Myometrial cell (primary cell): ENCODE measurements around the gene RESP18. TPM values are rescaled to one million over a fixed set of nuclear protein-coding genes. Genes with fewer than 3 reads are reported as not detected.

Source experiments
- total RNA-seq: library from RNA; depleted of rRNA; stranded (reverse); fragments of >200 nt; gene quantifications from 2 replicates; pipeline ENCODE4 v1.2.3, GENCODE V29; 2015

Gene RESP18
- total RNA-seq: not detected in 2 replicates

GRCh38 chr2:219332542-219332941 lies at the start of gene RESP18:
TSS of gene RESP18 (minus strand) at chr2:219332744.

GRCh38 chr2:219309278-219309677 lies 23.3 kb downstream of the RESP18 start, which contains the start of gene PTPRN:
TSS of gene PTPRN (minus strand) at chr2:219309401. CDS start at chr2:219309332, 69 bp downstream.

GRCh38 chr2:219279151-219279915 lies 53.2 kb downstream of the RESP18 start, which contains the start of gene DNAJB2:
TSS of gene DNAJB2 (plus strand) at chr2:219279366. CDS start at chr2:219279834, 468 bp downstream.

Other genes starting within 250 kb of the RESP18 start
- 22.7 and 33.2 TPM in 2 replicates for gene NHEJ1, start 171.9 kb downstream of the RESP18 start, total RNA-seq
- gene SLC23A3, start 162.7 kb downstream of the RESP18 start, total RNA-seq: not detected in 2 replicates
- 32.3 and 39.0 TPM in 2 replicates for gene CNPPD1, start 155.8 kb downstream of the RESP18 start, total RNA-seq
- 55.8 and 78.7 TPM in 2 replicates for gene RETREG2, start 154.5 kb downstream of the RESP18 start, total RNA-seq
- gene ZFAND2B, start 126.0 kb downstream of the RESP18 start, total RNA-seq: 30.3 and 42.7 TPM in 2 replicates
- gene ABCB6, start 113.8 kb downstream of the RESP18 start, total RNA-seq: 12.7 and 13.1 TPM in 2 replicates
- 49.9 and 58.3 TPM in 2 replicates for gene ATG9A, start 103.1 kb downstream of the RESP18 start, total RNA-seq
- gene ANKZF1, start 102.9 kb downstream of the RESP18 start, total RNA-seq: 16.1 and 30.6 TPM in 2 replicates
- gene GLB1L, start 87.3 kb downstream of the RESP18 start, total RNA-seq: 25.1 and 25.5 TPM in 2 replicates
- gene STK16, start 87.3 kb downstream of the RESP18 start, total RNA-seq: 18.8 and 23.4 TPM in 2 replicates
- not detected in 2 replicates for gene TUBA4B, start 79.5 kb downstream of the RESP18 start, total RNA-seq
- 11.3 and 19.0 TPM in 2 replicates for gene TUBA4A, start 78.8 kb downstream of the RESP18 start, total RNA-seq
- 30.0 and 37.2 TPM in 2 replicates for gene DNAJB2, start 53.4 kb downstream of the RESP18 start, total RNA-seq
- gene PTPRN, start 23.3 kb downstream of the RESP18 start, total RNA-seq: 1.2 and 1.7 TPM in 2 replicates
- gene DNPEP, start 55.2 kb upstream of the RESP18 start, total RNA-seq: 55.9 and 67.2 TPM in 2 replicates
- gene DES, start 85.6 kb upstream of the RESP18 start, total RNA-seq: 83.3 and 119 TPM in 2 replicates
- 11.8 and 17.4 TPM in 2 replicates for gene SPEG, start 102.1 kb upstream of the RESP18 start, total RNA-seq
- gene GMPPA, start 166.1 kb upstream of the RESP18 start, total RNA-seq: 88.4 and 110 TPM in 2 replicates
- gene ASIC4, start 181.7 kb upstream of the RESP18 start, total RNA-seq: not detected in 2 replicates
- 297 and 310 TPM in 2 replicates for gene CHPF, start 211.1 kb upstream of the RESP18 start, total RNA-seq
- gene TMEM198, start 211.3 kb upstream of the RESP18 start, total RNA-seq: 0.53 and 3.5 TPM in 2 replicates
- 51.3 and 52.1 TPM in 2 replicates for gene OBSL1, start 238.8 kb upstream of the RESP18 start, total RNA-seq
- gene INHA, start 239.6 kb upstream of the RESP18 start, total RNA-seq: not detected in 2 replicates